NCI-H748 treated with DMSO at 0.1 percent for 48 hours (cell line): ENCODE measurements around the gene ROBO2.
A peak's percentile ranks its signal among the peaks of the same experiment; 100 is the strongest.

ENCODE experiments used
- DNase-seq: peaks from one replicate; lab custom pipeline; 2025; lab: John Stamatoyannopoulos, UW

The ROBO2 gene

DNA sequence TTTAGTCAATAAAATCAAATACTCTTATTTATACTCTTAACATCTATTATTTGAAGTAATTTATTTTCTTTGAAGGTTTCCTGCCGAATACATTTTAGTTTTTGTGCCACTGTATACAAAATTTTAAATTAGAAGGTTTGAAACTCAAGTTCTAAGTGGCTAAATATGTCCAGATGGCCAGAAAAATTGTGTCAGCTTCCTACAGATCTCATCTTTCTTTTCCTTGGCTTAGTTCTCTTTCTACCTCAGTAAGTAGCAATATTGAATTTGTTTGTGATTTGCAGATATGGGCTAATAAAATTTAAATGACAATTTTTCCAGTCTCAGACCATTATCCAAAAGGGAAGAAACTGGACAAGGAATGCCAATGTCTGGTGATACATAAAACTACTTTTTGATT is 452.1 kb downstream of the ROBO2 start:
- no peak for DNase-seq

- DNase-seq = no peak
Measured at GRCh38 chr3:77500721-77501120, 460.8 kb downstream of the ROBO2 start.

- no peak for DNase-seq
Measured at GRCh38 chr3:77506384-77506783, 466.5 kb downstream of the ROBO2 start.

GRCh38 chr3:77513542-77513941 is 473.6 kb downstream of the ROBO2 start:
- no peak for DNase-seq

GRCh38 chr3:77514766-77515165 is 474.9 kb downstream of the ROBO2 start:
- DNase-seq = no peak

DNA sequence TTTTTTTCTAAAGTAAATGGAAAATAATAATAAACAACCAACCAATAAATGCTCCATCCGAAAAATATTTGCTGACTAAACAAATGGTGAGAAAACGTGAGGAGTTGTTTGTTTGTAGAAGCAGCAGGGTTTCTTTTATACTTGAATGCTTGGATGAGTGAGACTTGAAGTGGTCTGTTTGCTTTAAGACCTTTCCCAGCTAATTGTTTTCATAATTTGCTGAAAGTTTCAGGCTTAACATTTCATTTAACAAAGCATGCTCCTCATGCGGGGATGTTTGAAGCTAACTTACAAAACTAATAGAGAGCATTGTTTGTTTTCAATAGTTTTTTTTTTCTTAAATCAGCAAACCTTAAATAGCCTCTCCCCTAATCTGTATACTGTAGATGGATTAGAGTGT is 484.6 kb downstream of the ROBO2 start:
- DNase-seq = peak; percentile 76

- no peak for DNase-seq
Measured at GRCh38 chr3:77524946-77525682, 485.2 kb downstream of the ROBO2 start.

DNA sequence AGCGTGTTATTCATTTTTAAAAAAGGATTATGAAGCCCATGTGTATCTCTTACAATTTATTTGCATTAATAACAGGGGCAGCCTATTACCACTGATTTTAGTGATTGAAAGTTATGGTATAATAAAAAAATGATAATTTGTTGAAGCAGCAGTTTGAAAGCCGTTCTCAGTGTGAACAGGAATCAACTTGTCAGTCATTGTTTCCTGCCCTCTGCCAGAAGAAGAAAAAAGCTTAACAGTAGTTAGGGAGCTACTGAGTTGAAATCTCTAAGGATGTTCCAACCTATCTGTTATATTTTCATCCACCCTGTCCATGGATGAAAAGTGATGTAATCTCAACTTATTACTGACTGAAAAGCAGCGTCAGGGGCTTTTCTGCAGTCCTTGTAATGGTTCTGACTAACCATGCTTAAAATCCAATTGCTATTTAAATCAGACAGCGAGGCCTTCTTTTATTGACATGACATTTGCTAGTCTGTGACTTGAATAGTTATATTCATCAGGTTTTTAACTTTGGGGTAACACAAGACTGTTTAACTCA is 486.7 kb downstream of the ROBO2 start:
- DNase-seq = no peak

DNA sequence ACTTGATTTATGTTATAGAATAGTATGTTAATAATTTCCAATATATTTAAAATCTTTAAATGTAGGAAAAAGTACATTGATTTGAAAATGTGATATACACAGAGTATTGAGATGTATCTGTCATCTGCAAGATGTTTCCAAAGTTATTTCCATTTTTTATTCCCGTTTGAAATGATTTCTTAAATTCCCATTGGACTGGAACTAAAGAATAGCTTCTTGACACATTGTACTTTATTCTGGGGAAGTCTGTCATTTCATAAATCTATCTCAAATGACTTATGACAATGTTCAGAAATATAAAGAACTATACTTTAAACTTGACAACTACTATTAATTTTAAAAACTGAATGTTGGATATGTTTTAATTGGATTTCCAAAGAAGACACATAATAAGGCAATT is 489.6 kb downstream of the ROBO2 start:
- DNase-seq = no peak

GRCh38 chr3:77530870-77531269 is 491.0 kb downstream of the ROBO2 start:
- DNase-seq = no peak

- no peak for DNase-seq
Measured at GRCh38 chr3:77535116-77535515, 495.2 kb downstream of the ROBO2 start.

DNA sequence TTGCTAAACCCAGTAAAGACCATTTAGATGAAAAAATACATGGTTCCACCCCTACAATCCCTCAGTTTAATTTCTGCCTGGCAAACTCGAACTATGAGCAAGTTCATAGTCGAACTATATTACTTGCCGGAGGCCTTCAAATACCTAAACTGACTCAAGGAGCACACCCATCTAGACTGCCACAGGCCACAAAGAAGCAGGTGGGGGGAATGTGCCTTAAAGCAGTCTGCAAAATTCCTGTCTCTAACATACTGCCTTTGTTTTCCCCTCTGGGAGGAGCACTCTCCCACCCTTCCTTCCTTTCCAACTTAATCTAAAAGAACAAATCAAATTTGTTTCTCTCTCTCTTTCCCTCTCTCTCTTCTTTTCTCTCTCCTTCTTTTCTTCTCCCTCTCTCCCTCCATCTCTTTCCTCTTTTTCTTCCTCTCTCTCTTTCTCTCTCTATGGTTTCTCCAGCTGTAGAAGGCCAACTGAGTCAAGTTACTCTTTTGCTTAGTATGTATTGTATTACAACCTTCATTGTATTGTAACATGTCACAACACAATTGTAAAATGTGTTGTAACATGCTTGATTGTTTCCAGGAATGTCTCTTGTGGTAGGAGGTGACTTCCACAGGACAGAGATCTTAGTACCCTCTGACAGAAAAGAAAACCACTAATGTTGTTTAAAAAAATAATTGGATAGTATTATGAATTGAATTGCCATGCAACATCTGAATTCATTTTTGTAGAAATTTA is 496.3 kb downstream of the ROBO2 start:
- no peak for DNase-seq

- DNase-seq = no peak
Measured at GRCh38 chr3:77539014-77539413, 499.1 kb downstream of the ROBO2 start.

DNA sequence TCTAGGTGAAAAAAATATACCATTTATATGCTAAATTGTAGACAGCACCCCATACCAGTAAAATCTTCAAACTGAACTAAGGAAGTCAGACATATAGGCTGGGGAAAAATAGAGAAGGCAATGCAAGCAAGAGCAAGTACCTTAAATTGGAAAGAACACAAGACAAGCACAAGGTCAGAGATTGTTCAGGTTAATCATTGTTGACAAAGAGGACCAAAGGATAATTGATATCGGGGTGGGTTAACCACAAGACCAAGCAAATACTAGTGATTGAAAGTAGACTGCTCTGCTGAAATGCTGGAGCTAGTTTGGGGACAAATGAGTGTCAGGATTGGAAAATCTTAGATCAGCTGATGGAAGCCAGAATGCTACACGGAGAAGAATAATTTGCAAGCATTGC is 499.8 kb downstream of the ROBO2 start:
- DNase-seq = no peak

DNA sequence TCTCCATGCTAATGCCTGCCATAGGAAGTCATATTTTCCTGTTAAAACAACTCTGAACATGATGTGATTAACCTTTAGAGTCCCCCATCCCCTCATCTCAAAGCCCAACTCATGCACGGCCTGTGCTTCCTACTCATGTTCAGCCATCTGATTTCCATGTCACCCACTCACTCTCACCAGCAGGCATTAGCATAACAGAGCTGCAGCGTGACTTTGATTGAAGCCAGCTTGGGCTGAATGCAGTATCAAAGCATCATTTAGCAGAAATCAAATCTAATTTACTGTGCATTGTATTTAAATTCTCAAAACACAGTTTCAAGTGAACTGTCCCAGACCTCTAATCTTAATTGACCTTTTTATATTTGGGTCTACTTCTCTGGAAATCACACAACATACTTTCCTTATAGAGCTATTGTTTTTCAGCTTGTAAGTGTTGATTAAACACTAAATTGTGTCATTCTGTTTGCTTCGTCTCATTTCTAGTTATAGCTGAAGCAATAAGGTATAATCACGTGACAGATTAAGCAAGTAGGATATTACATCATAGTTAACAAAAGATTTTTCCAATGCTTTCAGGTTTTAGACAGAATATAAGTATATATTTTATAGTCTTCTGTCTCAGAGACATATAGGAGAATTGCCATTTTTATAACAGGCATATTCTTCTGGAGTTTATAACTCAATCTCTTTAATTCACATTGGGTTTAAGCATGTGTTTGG is 501.5 kb downstream of the ROBO2 start:
- DNase-seq = no peak

DNA sequence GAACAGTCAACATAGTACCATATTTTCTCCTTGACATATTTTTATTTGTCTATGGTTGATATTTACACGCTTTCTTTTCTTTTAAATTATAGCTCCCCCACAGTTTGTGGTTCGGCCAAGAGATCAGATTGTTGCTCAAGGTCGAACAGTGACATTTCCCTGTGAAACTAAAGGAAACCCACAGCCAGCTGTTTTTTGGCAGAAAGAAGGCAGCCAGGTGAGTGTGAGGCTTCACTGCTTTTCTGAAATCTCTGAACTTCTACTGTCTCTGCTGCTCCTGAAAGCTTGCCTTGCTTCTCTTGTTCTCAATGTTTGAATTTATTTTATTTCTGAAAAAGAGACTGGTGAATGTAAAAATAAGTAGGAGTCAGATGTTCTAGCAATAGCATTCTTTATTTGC is 506.3 kb downstream of the ROBO2 start:
- no peak for DNase-seq

DNA sequence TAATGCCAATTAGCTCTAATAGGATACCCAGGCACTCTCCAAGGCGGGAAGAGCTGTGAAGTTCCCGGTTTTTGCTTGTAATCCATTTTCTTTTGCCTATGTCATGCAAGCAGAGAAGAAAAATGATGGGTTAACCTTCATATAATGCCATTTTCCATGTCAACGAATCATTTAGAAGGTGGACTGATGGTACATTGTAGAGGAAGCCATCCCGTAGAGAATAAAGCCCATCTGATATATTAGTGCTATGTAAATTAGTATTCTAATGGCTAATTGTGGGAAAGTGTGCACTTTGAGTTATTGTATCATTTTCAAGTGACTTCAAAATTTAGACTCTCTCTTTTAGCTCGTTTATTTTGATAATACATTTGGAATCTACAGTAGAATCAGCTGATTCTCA is 509.1 kb downstream of the ROBO2 start:
- DNase-seq = no peak

GRCh38 chr3:77553240-77553639 is 513.3 kb downstream of the ROBO2 start:
- no peak for DNase-seq

DNA sequence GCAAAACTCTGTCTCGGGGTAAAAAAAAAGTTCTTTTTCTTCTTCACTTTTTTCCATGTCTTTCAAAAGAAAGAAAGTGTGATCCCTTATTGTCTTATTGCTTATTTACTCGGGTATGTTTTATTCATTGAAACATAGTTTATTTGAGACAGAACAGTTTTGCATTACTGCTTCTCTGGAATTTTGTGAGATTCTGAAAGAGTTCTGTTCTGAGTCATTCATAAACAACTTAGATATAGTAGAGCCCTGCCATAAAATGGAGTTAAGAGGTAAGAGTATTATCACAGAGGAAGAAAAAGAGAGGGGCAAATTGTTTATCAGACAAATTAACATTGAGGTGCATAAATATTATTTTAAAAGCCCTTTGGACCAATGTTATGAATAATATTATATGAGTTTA is 522.2 kb downstream of the ROBO2 start:
- DNase-seq = no peak

- no peak for DNase-seq
Measured at GRCh38 chr3:77563012-77563411, 523.1 kb downstream of the ROBO2 start.

GRCh38 chr3:77566055-77566454 is 526.2 kb downstream of the ROBO2 start:
- DNase-seq = no peak

DNA sequence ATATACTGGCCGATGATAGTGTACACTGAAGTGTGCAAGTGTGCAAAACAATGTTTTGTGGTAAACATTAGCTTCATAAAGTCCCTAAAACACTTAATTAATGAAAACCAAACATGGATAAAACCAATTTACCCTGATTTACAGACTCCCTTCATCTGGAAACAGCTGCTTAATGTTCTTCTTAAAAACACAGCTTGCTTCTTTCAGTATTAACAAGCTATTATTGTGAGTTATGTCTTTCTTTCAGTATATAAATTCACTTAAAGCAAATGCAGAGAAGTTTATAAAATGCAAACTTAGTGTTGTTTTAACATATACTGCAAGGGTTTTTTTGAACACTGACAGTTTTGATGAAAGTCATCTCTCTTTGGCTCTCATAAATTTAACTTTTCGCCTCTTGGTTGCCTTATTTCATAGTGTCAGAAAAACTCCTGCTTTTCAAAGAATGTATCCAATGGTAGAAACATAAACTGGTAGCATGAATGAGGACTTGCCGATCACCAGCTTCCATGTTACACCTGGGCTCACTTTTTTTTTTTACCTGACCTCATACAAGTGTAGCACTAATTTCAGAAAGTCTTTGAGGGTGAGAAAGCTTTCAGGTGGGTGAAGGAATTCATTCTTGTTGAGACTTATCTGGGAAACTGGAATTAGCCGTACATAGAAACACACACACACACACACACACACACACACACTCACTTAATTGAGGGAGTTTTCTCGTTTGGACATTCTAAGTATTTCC is 532.2 kb downstream of the ROBO2 start:
- no peak for DNase-seq
